Neural cell (in vitro differentiated cells): ENCODE results near the gene LIN54. TPM values are rescaled to one million over a fixed set of nuclear protein-coding genes. Genes with fewer than 3 reads are reported as not detected.

Experiments
- H2AFZ ChIP-seq: fragments of 200-600, 300-800 bp; sonication (generic), shearing (Covaris generic); 2 replicates; pipeline ENCODE4 v1.6.0; 2014; ENCODE audit warnings: low read depth, mild to moderate bottlenecking, antibody characterized with exemption, low read length, moderate library complexity
- H3F3A ChIP-seq: fragments of 200-600 bp; shearing (Covaris generic); 2 replicates; pipeline ENCODE4 v1.6.1; 2016; ENCODE audit warnings: mild to moderate bottlenecking, moderate library complexity, mixed read lengths, antibody characterized with exemption, low read length; ENCODE audit not compliant: insufficient read depth, poor library complexity, severe bottlenecking
- H3K27ac ChIP-seq: fragments of 200-600, 300-800 bp; sonication (generic), shearing (Covaris generic); 2 replicates; pipeline ENCODE4 v1.5.1; 2014; ENCODE audit warnings: mild to moderate bottlenecking, low read length, moderate library complexity
- H3K27me3 ChIP-seq: fragments of 300-800, 200-600 bp; sonication (generic), shearing (Covaris generic); 2 replicates; pipeline ENCODE4 v1.6.0; 2014; ENCODE audit warnings: mild to moderate bottlenecking, low read depth, low read length, moderate library complexity; ENCODE audit not compliant: insufficient read depth
- H3K36me3 ChIP-seq: fragments of 300-800, 200-600 bp; sonication (generic), shearing (Covaris generic); 2 replicates; pipeline ENCODE4 v1.5.1; 2014; ENCODE audit warnings: mild to moderate bottlenecking, antibody characterized with exemption, low read length, moderate library complexity; ENCODE audit not compliant: insufficient read depth
- H3K4me2 ChIP-seq: fragments of 300-800, 200-600 bp; sonication (generic), shearing (Covaris generic); 2 replicates; pipeline ENCODE4 v1.6.0; 2014; ENCODE audit warnings: mild to moderate bottlenecking, low read length
- H3K4me3 ChIP-seq: fragments of 300-800, 200-600 bp; sonication (generic), shearing (Covaris generic); 2 replicates; pipeline ENCODE4 v1.5.1; 2014; ENCODE audit warnings: mild to moderate bottlenecking, low read length, moderate library complexity
- H3K79me2 ChIP-seq: fragments of 200-600 bp; shearing (Covaris generic); replicated peaks from 2 replicates; pipeline ENCODE4 v1.6.0; 2014; ENCODE audit warnings: mild to moderate bottlenecking, low read length, moderate library complexity; ENCODE audit not compliant: insufficient read depth
- H3K9ac ChIP-seq: fragments of 300-800, 200-600 bp; sonication (generic), shearing (Covaris generic); 2 replicates; pipeline ENCODE4 v1.6.1; 2016; ENCODE audit warnings: mild to moderate bottlenecking, low read length, mixed read lengths
- H3K9me2 ChIP-seq: fragments of 200-600 bp; shearing (Covaris generic); 2 replicates; pipeline ENCODE4 v1.6.1; 2016; ENCODE audit warnings: mild to moderate bottlenecking, low read length, mixed read lengths; ENCODE audit not compliant: insufficient read depth
- H3K9me3 ChIP-seq: fragments of 200-600, 300-800 bp; sonication (generic), shearing (Covaris generic); 2 replicates; pipeline ENCODE4 v1.6.1; 2016; ENCODE audit warnings: mild to moderate bottlenecking, mixed run types, low read length, moderate library complexity, mixed read lengths
- H4K20me1 ChIP-seq: fragments of 200-600 bp; shearing (Covaris generic); 2 replicates; pipeline ENCODE4 v1.6.1; 2016; ENCODE audit warnings: mild to moderate bottlenecking, mixed run types; ENCODE audit not compliant: insufficient read depth
- EP300 ChIP-seq: fragments of 450-650 bp; conservative IDR thresholded peaks from 2 replicates; pipeline ENCODE4 v1.6.1; 2014; ENCODE audit warnings: antibody characterized with exemption, mild to moderate bottlenecking, moderate library complexity; ENCODE audit not compliant: poor library complexity, severe bottlenecking
- EZH2 ChIP-seq: fragments of 200-600, 300-800 bp; shearing (Covaris generic), sonication (generic); IDR thresholded peaks from 2 replicates; pipeline ENCODE4 v1.6.1; 2014; ENCODE audit warnings: antibody characterized with exemption, low read length, borderline replicate concordance, mild to moderate bottlenecking; ENCODE audit not compliant: insufficient read depth, poor library complexity, severe bottlenecking
- MXI1 ChIP-seq: fragments of 450-650 bp; conservative IDR thresholded peaks from 2 replicates; pipeline ENCODE4 v1.6.1; 2014; ENCODE audit warnings: antibody characterized with exemption, mild to moderate bottlenecking; ENCODE audit not compliant: poor library complexity, severe bottlenecking
- POLR2AphosphoS5 ChIP-seq: IDR thresholded peaks from 2 replicates; pipeline ENCODE4 v1.6.1; 2012
- RAD21 ChIP-seq: fragments of 450-650 bp; conservative IDR thresholded peaks from 2 replicates; pipeline ENCODE4 v1.6.1; 2014; ENCODE audit warnings: antibody characterized with exemption, mild to moderate bottlenecking, moderate library complexity
- SMC3 ChIP-seq: fragments of 450-650 bp; conservative IDR thresholded peaks from 2 replicates; pipeline ENCODE4 v1.6.1; 2014; ENCODE audit warnings: antibody characterized with exemption, mild to moderate bottlenecking, moderate library complexity; ENCODE audit not compliant: poor library complexity
- TAF1 ChIP-seq: IDR thresholded peaks from 2 replicates; pipeline ENCODE4 v1.6.1; 2012; ENCODE audit warnings: low read depth
- polyA plus RNA-seq: library from polyadenylated mRNA; depleted of rRNA; stranded (reverse); fragments of >200 nt; gene quantifications from 2 replicates; pipeline ENCODE4 v1.2.3, GENCODE V29; 2014
- TF ChIP-seq, protein P1 (sequence below): IDR thresholded peaks from 2 replicates; pipeline ENCODE4 v1.6.1; 2012; ENCODE audit warnings: borderline replicate concordance
- TF ChIP-seq, protein P2 (sequence below): fragments of 450-650 bp; IDR thresholded peaks from 2 replicates; pipeline ENCODE4 v1.5.1; 2014; ENCODE audit warnings: antibody characterized with exemption, mild to moderate bottlenecking, moderate library complexity; ENCODE audit not compliant: poor library complexity, severe bottlenecking

LIN54 gene
- polyA plus RNA-seq, 1 donor from 2014 or later, result 7.3 TPM

DNA sequence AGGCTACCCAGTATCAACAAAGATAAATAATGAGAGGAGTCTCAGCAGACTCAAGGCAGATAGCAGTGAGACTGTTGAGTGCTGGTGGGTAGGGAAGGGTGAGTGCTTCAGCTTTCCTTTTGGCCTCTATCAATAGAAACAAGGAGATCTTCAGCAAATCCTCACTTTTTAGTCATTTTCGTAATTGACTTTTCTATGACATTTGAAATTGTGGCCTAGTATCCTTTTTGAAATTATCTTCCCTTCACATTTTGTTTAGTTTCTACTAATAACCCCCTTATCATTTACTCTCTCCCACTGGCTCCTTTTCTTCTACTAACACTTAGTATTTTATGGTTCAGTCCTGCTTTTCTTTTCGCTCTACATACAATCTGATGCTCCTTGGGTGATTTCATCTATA lies 44.9 kb downstream of the LIN54 start:
- Histone ChIP-seq H4K20me1 (no peaks in the 10 kb centered on the region), H3K79me2 (no peaks in the 10 kb centered on the region), H3K9ac (no peak overlapping the region), H3K9me3 (no peaks in the 10 kb centered on the region), H3K4me2 (no peak overlapping the region), H3K9me2 (no peaks in the 10 kb centered on the region), H3K4me3 (no peak overlapping the region), H3K27me3 (no peaks in the 10 kb centered on the region), H2AFZ (no peak overlapping the region), H3F3A (no peaks in the 10 kb centered on the region), H3K36me3 (no peaks in the 10 kb centered on the region), H3K27ac (no peak overlapping the region)
- TF ChIP-seq TAF1, result no peak
- no peak for TF ChIP-seq EP300
- TF ChIP-seq RAD21, result no peak
- TF ChIP-seq MXI1, result no peak
- TF ChIP-seq SMC3, result no peak
- no peak for TF ChIP-seq POLR2AphosphoS5
- TF ChIP-seq, protein P1, sequence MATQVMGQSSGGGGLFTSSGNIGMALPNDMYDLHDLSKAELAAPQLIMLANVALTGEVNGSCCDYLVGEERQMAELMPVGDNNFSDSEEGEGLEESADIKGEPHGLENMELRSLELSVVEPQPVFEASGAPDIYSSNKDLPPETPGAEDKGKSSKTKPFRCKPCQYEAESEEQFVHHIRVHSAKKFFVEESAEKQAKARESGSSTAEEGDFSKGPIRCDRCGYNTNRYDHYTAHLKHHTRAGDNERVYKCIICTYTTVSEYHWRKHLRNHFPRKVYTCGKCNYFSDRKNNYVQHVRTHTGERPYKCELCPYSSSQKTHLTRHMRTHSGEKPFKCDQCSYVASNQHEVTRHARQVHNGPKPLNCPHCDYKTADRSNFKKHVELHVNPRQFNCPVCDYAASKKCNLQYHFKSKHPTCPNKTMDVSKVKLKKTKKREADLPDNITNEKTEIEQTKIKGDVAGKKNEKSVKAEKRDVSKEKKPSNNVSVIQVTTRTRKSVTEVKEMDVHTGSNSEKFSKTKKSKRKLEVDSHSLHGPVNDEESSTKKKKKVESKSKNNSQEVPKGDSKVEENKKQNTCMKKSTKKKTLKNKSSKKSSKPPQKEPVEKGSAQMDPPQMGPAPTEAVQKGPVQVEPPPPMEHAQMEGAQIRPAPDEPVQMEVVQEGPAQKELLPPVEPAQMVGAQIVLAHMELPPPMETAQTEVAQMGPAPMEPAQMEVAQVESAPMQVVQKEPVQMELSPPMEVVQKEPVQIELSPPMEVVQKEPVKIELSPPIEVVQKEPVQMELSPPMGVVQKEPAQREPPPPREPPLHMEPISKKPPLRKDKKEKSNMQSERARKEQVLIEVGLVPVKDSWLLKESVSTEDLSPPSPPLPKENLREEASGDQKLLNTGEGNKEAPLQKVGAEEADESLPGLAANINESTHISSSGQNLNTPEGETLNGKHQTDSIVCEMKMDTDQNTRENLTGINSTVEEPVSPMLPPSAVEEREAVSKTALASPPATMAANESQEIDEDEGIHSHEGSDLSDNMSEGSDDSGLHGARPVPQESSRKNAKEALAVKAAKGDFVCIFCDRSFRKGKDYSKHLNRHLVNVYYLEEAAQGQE, result no peak
- TF ChIP-seq, protein P2, sequence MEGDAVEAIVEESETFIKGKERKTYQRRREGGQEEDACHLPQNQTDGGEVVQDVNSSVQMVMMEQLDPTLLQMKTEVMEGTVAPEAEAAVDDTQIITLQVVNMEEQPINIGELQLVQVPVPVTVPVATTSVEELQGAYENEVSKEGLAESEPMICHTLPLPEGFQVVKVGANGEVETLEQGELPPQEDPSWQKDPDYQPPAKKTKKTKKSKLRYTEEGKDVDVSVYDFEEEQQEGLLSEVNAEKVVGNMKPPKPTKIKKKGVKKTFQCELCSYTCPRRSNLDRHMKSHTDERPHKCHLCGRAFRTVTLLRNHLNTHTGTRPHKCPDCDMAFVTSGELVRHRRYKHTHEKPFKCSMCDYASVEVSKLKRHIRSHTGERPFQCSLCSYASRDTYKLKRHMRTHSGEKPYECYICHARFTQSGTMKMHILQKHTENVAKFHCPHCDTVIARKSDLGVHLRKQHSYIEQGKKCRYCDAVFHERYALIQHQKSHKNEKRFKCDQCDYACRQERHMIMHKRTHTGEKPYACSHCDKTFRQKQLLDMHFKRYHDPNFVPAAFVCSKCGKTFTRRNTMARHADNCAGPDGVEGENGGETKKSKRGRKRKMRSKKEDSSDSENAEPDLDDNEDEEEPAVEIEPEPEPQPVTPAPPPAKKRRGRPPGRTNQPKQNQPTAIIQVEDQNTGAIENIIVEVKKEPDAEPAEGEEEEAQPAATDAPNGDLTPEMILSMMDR, result no peak
- TF ChIP-seq EZH2, result no peak

DNA sequence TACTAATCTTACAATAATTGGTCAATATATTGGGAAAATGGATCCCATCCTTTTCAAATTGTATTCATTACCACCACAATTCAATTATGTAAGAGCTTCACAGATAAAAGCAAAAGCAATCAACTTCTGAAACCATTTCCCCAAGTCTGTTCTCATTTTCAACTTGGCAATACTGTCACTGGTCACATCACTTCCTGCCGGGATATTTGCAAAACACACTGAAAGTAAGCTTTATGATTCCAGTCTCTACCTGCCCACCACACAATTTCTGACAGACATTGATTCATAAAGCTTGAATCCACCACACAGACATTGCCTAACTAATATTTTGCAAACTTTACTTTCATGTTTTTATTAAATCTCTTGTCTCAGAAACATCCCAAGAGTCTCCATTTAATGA lies 53.6 kb downstream of the LIN54 start:
- no peaks in the 10 kb centered on the region for H3K9me3 ChIP-seq
- no peak overlapping the region for H2AFZ ChIP-seq
- no peak overlapping the region for H3K9ac ChIP-seq
- no peaks in the 10 kb centered on the region for H3K27me3 ChIP-seq
- no peak overlapping the region for H3K27ac ChIP-seq
- no peaks in the 10 kb centered on the region for H3F3A ChIP-seq
- TF ChIP-seq TAF1 (no peak), SMC3 (no peak), EZH2 (no peak), EP300 (no peak), POLR2AphosphoS5 (no peak), RAD21 (no peak), MXI1 (no peak)
- TF ChIP-seq, protein P2, result no peak
- TF ChIP-seq, protein P1, result no peak
- H3K79me2 ChIP-seq, result no peaks in the 10 kb centered on the region
- H3K9me2 ChIP-seq, result no peaks in the 10 kb centered on the region
- no peak overlapping the region for H3K4me3 ChIP-seq
- H3K36me3 ChIP-seq, result no peaks in the 10 kb centered on the region
- no peaks in the 10 kb centered on the region for H4K20me1 ChIP-seq
- no peak overlapping the region for H3K4me2 ChIP-seq
